Activated naive CD4-positive, alpha-beta T cell treated with anti-CD3 and anti-CD28 coated beads for 36 hours (primary cell): ENCODE results near the gene SMPD1. TPM values are rescaled to one million over a fixed set of nuclear protein-coding genes. Genes with fewer than 3 reads are reported as not detected.

Experiments
- total RNA-seq, 2 experiments: library from RNA; stranded (reverse); gene quantifications; one replicate each; pipeline ENCODE4 v1.2.3, GENCODE V29; 2021

SMPD1 gene
- total RNA-seq, 2 experiments from 2014 or later = 24.5 to 27.5 TPM

Other genes starting within 250 kb of the SMPD1 start
- not detected for gene OR52B2, start 220.1 kb upstream of the SMPD1 start, total RNA-seq
- gene OR52W1, start 191.2 kb upstream of the SMPD1 start, total RNA-seq = not detected
- gene C11orf42, start 184.9 kb upstream of the SMPD1 start, total RNA-seq = not detected
- gene FHIP1B, start 155.8 kb upstream of the SMPD1 start, total RNA-seq = 10 to 100 TPM; 13.0 to 13.1 TPM
- under 1 TPM; 0.10 to 0.12 TPM for gene CNGA4, start 151.4 kb upstream of the SMPD1 start, total RNA-seq
- not detected for gene CCKBR, start 130.6 kb upstream of the SMPD1 start, total RNA-seq
- gene CAVIN3, start 70.0 kb upstream of the SMPD1 start, total RNA-seq = 1 to 10 TPM; 1.1 to 1.5 TPM
- 10 to 100 TPM; 44.5 to 45.1 TPM for gene APBB1, start 28.6 kb downstream of the SMPD1 start, total RNA-seq
- under 1 TPM in 1 of 2 experiments, not detected in 1; 0.64 TPM for gene HPX, start 50.5 kb downstream of the SMPD1 start, total RNA-seq
- gene TRIM3, start 83.5 kb downstream of the SMPD1 start, total RNA-seq = 1 to 10 TPM; 7.7 to 9.4 TPM
- 10 to 100 TPM; 33.5 to 37.9 TPM for gene ARFIP2, start 90.9 kb downstream of the SMPD1 start, total RNA-seq
- gene TIMM10B, start 91.0 kb downstream of the SMPD1 start, total RNA-seq = 10 to 100 TPM; 35.1 to 41.7 TPM
- gene DNHD1, start 106.8 kb downstream of the SMPD1 start, total RNA-seq = 10 to 100 TPM; 18.2 to 19.3 TPM
- 10 to 100 TPM; 31.9 to 33.5 TPM for gene RRP8, start 213.1 kb downstream of the SMPD1 start, total RNA-seq
- 10 to 100 TPM; 65.2 to 65.7 TPM for gene ILK, start 213.3 kb downstream of the SMPD1 start, total RNA-seq
- gene TAF10, start 221.7 kb downstream of the SMPD1 start, total RNA-seq = 100 to 1,000 TPM; 151 to 156 TPM
- 10 to 100 TPM; 25.7 to 28.5 TPM for gene TPP1, start 228.9 kb downstream of the SMPD1 start, total RNA-seq